ENCODE measurements around the gene VPS8. TPM values are rescaled to one million over a fixed set of nuclear protein-coding genes. Genes with fewer than 3 reads are reported as not detected.

Gene VPS8
- total and polyA plus RNA-seq, 4 donors, result 4.2 to 34.9 (median 22.9) TPM

GRCh38 chr3:184846496-184846895 lies 34.5 kb downstream of the VPS8 start (continued):
- TF ChIP-seq REST (IDR thresholded peaks at IDR 0.05) (no peak), RXRA (IDR thresholded peaks at IDR 0.05) (no peak), NR2F2 (IDR thresholded peaks at IDR 0.05) (no peak), ATF3 (IDR thresholded peaks at IDR 0.05) (no peak), HNF4A (conservative IDR thresholded peaks at IDR 0.05) (no peak), MAX (IDR thresholded peaks at IDR 0.05) (no peak)

GRCh38 chr3:184848934-184849333 lies 37.0 kb downstream of the VPS8 start:
- Histone ChIP-seq H3K36me3 (ENCODE audit: control insufficient read depth in 4 of 4, insufficient read depth in 3 of 4, low read depth in 1 of 4, low read length in 3 of 4) (peaks cover 3 to 19% (median 7%) of the 10 kb centered on the region in 4 donors), H3K27me3 (ENCODE audit: control insufficient read depth in 4 of 4, insufficient read depth in 4 of 4, low read length in 3 of 4) (no peaks in the 10 kb centered on the region), H3K9ac (ENCODE audit: low read depth in 1 of 2, low read length in 2 of 2) (no peak overlapping the region), H3K4me3 (ENCODE audit: low read depth in 1 of 3, low read length in 3 of 3) (no peak overlapping the region), H3K9me3 (ENCODE audit: control insufficient read depth in 4 of 4, low read length in 3 of 4) (no peaks in the 10 kb centered on the region), H3K27ac (ENCODE audit: low read depth in 1 of 2, low read length in 2 of 2) (no peak overlapping the region), H3K4me1 (ENCODE audit: control insufficient read depth in 4 of 4, insufficient read depth in 4 of 4, low read length in 3 of 4) (no peaks in the 10 kb centered on the region)
- 93% methylated on average over 4 of the region's 4 CpGs for WGBS
- DNase-seq (ENCODE audit: low spot score), result no peak
- TF ChIP-seq NR2F2 (IDR thresholded peaks at IDR 0.05) (no peak), RAD21 (IDR thresholded peaks at IDR 0.05) (no peak)

- Histone ChIP-seq H3K4me1 (ENCODE audit: control insufficient read depth in 4 of 4, insufficient read depth in 4 of 4, low read length in 3 of 4) (no peaks in the 10 kb centered on the region), H3K27ac (ENCODE audit: low read depth in 1 of 2, low read length in 2 of 2) (no peak overlapping the region), H3K4me3 (ENCODE audit: low read depth in 1 of 3, low read length in 3 of 3) (no peak overlapping the region), H3K9me3 (ENCODE audit: control insufficient read depth in 4 of 4, low read length in 3 of 4) (no peaks in the 10 kb centered on the region), H3K27me3 (ENCODE audit: control insufficient read depth in 4 of 4, insufficient read depth in 4 of 4, low read length in 3 of 4) (no peaks in the 10 kb centered on the region), H3K36me3 (ENCODE audit: control insufficient read depth in 4 of 4, insufficient read depth in 3 of 4, low read depth in 1 of 4, low read length in 3 of 4) (peaks cover 3 to 31% (median 17%) of the 10 kb centered on the region in 4 donors), H3K9ac (ENCODE audit: low read depth in 1 of 2, low read length in 2 of 2) (no peak overlapping the region)
- 99% methylated on average over 2 of the region's 2 CpGs for WGBS
- TF ChIP-seq CTCF (IDR thresholded peaks at IDR 0.05; ENCODE audit: low read depth, low read length, missing input control) (no peak), NR2F2 (IDR thresholded peaks at IDR 0.05) (no peak), ATF3 (IDR thresholded peaks at IDR 0.05) (no peak), RXRA (IDR thresholded peaks at IDR 0.05) (no peak), YY1 (IDR thresholded peaks at IDR 0.05) (no peak), ZBTB33 (IDR thresholded peaks at IDR 0.05) (no peak), GABPA (IDR thresholded peaks at IDR 0.05 in 1 of 2, conservative IDR thresholded peaks at IDR 0.05 in 1 of 2) (no peak), RAD21 (IDR thresholded peaks at IDR 0.05) (no peak), MAX (IDR thresholded peaks at IDR 0.05) (no peak), SP1 (IDR thresholded peaks at IDR 0.05) (no peak), REST (IDR thresholded peaks at IDR 0.05) (no peak), HNF4A (conservative IDR thresholded peaks at IDR 0.05) (no peak), FOXA1 (IDR thresholded peaks at IDR 0.05) (no peak), JUND (IDR thresholded peaks at IDR 0.05) (no peak), HNF4G (IDR thresholded peaks at IDR 0.05) (no peak), EGR1 (IDR thresholded peaks at IDR 0.05; ENCODE audit: low read depth in 2 of 2) (no peak), FOXA2 (IDR thresholded peaks at IDR 0.05) (no peak), TAF1 (conservative IDR thresholded peaks at IDR 0.05) (no peak)
- DNase-seq (ENCODE audit: low spot score), result no peak
These were observed 38.2 kb downstream of the VPS8 start for GRCh38 chr3:184850201-184850600.

Data from liver (tissue), 9 donors.